HEK293 (cell line): ENCODE measurements around the gene LPGAT1.

ENCODE experiments used
- MYNN ChIP-seq: fragments of 450-650 bp; formaldehyde crosslinking; IDR thresholded peaks from 2 replicates; pipeline ENCODE4 v1.5.1; 2016; ENCODE audit warnings: missing biosample characterization, missing genetic modification characterization, borderline replicate concordance
- TCF7L2 ChIP-seq: IDR thresholded peaks from 2 replicates; pipeline ENCODE4 v1.6.1; 2011; ENCODE audit warnings: low read depth, mild to moderate bottlenecking, inconsistent platforms, low read length, moderate library complexity, borderline replicate concordance
- ZBTB1 ChIP-seq: fragments of 450-650 bp; formaldehyde crosslinking; IDR thresholded peaks from 2 replicates; pipeline ENCODE4 v1.5.1; 2016; ENCODE audit warnings: missing biosample characterization, missing genetic modification characterization
- ZBTB20 ChIP-seq: fragments of 450-650 bp; formaldehyde crosslinking; IDR thresholded peaks from 2 replicates; pipeline ENCODE4 v1.5.1; 2016; ENCODE audit warnings: missing biosample characterization, missing genetic modification characterization
- ZNF132 ChIP-seq: fragments of 450-650 bp; formaldehyde crosslinking; IDR thresholded peaks from 2 replicates; pipeline ENCODE4 v1.5.1; 2017; ENCODE audit warnings: missing biosample characterization, missing genetic modification characterization, borderline replicate concordance
- ZNF274 ChIP-seq, 2 experiments: fragments of 200-500 bp in 1 of 2; fragments of 450-650 bp in 1 of 2; sonication (Bioruptor generic) in 1 of 2; formaldehyde crosslinking in 1 of 2; IDR thresholded peaks; 2 replicates each; pipeline versions ENCODE4 v1.5.1 to v1.6.1; 2014 to 2016; ENCODE audit warnings: borderline replicate concordance in 1 of 2, inconsistent platforms in 1 of 2, low read length in 1 of 2, missing biosample characterization in 1 of 2, missing genetic modification characterization in 1 of 2
- ZNF311 ChIP-seq: fragments of 450-650 bp; formaldehyde crosslinking; IDR thresholded peaks from 2 replicates; pipeline ENCODE4 v1.5.1; 2017; ENCODE audit warnings: missing biosample characterization, missing genetic modification characterization, borderline replicate concordance
- ZNF785 ChIP-seq: fragments of 450-650 bp; formaldehyde crosslinking; IDR thresholded peaks from 2 replicates; pipeline ENCODE4 v1.5.1; 2016; ENCODE audit warnings: missing biosample characterization, missing genetic modification characterization
- TF ChIP-seq, protein P1 (sequence below): fragments of 450-650 bp; formaldehyde crosslinking; IDR thresholded peaks from 2 replicates; pipeline ENCODE4 v1.5.1; 2016; ENCODE audit warnings: missing biosample characterization, missing genetic modification characterization
- TF ChIP-seq, protein P2 (sequence below): fragments of 450-650 bp; formaldehyde crosslinking; IDR thresholded peaks from 2 replicates; pipeline ENCODE4 v1.5.1; 2016; ENCODE audit warnings: missing biosample characterization, missing genetic modification characterization
- TF ChIP-seq, protein P3 (sequence below): fragments of 450-650 bp; formaldehyde crosslinking; IDR thresholded peaks from 2 replicates; pipeline ENCODE4 v1.5.1; 2016; ENCODE audit warnings: missing biosample characterization, missing genetic modification characterization
- TF ChIP-seq, protein P4 (sequence below): fragments of 450-650 bp; formaldehyde crosslinking; IDR thresholded peaks from 2 replicates; pipeline ENCODE4 v1.5.1; 2016; ENCODE audit warnings: missing biosample characterization, missing genetic modification characterization

DNA sequence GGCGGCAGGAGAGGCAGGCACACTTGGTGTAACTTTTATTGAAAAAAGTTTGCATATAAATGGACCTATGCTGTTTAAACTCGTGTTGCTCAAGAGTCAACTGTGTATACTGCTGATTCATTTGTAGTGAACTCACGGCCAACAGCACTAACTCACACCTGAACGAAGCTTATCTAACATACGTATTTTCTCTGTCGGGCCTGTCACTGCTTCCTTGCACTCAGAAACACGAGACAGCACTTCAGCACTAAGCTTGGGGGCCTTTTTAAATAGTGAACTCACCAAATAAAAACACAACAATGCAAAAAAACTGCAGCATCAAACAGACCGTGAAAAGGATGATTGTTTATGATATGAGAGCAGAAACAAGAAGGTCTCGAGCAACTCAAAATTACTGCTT is 96.2 kb downstream of the LPGAT1 start:
- no peak for TF ChIP-seq ZNF311 (tag by site-specific recombination)
- no peak for TF ChIP-seq ZNF132 (tag by site-specific recombination)
- TF ChIP-seq, protein P1, sequence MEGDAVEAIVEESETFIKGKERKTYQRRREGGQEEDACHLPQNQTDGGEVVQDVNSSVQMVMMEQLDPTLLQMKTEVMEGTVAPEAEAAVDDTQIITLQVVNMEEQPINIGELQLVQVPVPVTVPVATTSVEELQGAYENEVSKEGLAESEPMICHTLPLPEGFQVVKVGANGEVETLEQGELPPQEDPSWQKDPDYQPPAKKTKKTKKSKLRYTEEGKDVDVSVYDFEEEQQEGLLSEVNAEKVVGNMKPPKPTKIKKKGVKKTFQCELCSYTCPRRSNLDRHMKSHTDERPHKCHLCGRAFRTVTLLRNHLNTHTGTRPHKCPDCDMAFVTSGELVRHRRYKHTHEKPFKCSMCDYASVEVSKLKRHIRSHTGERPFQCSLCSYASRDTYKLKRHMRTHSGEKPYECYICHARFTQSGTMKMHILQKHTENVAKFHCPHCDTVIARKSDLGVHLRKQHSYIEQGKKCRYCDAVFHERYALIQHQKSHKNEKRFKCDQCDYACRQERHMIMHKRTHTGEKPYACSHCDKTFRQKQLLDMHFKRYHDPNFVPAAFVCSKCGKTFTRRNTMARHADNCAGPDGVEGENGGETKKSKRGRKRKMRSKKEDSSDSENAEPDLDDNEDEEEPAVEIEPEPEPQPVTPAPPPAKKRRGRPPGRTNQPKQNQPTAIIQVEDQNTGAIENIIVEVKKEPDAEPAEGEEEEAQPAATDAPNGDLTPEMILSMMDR (tag by site-specific recombination) = no peak
- TF ChIP-seq, protein P2, sequence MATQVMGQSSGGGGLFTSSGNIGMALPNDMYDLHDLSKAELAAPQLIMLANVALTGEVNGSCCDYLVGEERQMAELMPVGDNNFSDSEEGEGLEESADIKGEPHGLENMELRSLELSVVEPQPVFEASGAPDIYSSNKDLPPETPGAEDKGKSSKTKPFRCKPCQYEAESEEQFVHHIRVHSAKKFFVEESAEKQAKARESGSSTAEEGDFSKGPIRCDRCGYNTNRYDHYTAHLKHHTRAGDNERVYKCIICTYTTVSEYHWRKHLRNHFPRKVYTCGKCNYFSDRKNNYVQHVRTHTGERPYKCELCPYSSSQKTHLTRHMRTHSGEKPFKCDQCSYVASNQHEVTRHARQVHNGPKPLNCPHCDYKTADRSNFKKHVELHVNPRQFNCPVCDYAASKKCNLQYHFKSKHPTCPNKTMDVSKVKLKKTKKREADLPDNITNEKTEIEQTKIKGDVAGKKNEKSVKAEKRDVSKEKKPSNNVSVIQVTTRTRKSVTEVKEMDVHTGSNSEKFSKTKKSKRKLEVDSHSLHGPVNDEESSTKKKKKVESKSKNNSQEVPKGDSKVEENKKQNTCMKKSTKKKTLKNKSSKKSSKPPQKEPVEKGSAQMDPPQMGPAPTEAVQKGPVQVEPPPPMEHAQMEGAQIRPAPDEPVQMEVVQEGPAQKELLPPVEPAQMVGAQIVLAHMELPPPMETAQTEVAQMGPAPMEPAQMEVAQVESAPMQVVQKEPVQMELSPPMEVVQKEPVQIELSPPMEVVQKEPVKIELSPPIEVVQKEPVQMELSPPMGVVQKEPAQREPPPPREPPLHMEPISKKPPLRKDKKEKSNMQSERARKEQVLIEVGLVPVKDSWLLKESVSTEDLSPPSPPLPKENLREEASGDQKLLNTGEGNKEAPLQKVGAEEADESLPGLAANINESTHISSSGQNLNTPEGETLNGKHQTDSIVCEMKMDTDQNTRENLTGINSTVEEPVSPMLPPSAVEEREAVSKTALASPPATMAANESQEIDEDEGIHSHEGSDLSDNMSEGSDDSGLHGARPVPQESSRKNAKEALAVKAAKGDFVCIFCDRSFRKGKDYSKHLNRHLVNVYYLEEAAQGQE (tag by site-specific recombination) = no peak
- 0 out of 2 replicates have a peak, but pooled peaks have one; percentile 36 for TF ChIP-seq TCF7L2
- TF ChIP-seq ZNF785 (tag by site-specific recombination) = no peak
- no peak for TF ChIP-seq ZBTB20
- no peak for TF ChIP-seq ZBTB1 (tag by site-specific recombination)
- TF ChIP-seq, protein P3, sequence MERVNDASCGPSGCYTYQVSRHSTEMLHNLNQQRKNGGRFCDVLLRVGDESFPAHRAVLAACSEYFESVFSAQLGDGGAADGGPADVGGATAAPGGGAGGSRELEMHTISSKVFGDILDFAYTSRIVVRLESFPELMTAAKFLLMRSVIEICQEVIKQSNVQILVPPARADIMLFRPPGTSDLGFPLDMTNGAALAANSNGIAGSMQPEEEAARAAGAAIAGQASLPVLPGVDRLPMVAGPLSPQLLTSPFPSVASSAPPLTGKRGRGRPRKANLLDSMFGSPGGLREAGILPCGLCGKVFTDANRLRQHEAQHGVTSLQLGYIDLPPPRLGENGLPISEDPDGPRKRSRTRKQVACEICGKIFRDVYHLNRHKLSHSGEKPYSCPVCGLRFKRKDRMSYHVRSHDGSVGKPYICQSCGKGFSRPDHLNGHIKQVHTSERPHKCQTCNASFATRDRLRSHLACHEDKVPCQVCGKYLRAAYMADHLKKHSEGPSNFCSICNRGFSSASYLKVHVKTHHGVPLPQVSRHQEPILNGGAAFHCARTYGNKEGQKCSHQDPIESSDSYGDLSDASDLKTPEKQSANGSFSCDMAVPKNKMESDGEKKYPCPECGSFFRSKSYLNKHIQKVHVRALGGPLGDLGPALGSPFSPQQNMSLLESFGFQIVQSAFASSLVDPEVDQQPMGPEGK (tag by site-specific recombination) = no peak
- TF ChIP-seq, protein P4, sequence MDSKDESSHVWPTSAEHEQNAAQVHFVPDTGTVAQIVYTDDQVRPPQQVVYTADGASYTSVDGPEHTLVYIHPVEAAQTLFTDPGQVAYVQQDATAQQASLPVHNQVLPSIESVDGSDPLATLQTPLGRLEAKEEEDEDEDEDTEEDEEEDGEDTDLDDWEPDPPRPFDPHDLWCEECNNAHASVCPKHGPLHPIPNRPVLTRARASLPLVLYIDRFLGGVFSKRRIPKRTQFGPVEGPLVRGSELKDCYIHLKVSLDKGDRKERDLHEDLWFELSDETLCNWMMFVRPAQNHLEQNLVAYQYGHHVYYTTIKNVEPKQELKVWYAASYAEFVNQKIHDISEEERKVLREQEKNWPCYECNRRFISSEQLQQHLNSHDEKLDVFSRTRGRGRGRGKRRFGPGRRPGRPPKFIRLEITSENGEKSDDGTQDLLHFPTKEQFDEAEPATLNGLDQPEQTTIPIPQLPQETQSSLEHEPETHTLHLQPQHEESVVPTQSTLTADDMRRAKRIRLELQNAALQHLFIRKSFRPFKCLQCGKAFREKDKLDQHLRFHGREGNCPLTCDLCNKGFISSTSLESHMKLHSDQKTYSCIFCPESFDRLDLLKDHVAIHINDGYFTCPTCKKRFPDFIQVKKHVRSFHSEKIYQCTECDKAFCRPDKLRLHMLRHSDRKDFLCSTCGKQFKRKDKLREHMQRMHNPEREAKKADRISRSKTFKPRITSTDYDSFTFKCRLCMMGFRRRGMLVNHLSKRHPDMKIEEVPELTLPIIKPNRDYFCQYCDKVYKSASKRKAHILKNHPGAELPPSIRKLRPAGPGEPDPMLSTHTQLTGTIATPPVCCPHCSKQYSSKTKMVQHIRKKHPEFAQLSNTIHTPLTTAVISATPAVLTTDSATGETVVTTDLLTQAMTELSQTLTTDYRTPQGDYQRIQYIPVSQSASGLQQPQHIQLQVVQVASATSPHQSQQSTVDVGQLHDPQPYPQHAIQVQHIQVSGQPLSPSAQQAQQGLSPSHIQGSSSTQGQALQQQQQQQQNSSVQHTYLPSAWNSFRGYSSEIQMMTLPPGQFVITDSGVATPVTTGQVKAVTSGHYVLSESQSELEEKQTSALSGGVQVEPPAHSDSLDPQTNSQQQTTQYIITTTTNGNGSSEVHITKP = no peak
- TF ChIP-seq MYNN = no peak
- no peak for TF ChIP-seq ZNF274 (IDR thresholded peaks at IDR 0.05; ENCODE audit: low read length)
- no peak for TF ChIP-seq ZNF274 (tag by site-specific recombination; IDR thresholded peaks at IDR 0.05; ENCODE audit: borderline replicate concordance)
